A549 (cell line): ENCODE data around the gene TTLL9. TPM values are rescaled to one million over a fixed set of nuclear protein-coding genes. Genes with fewer than 3 reads are reported as not detected.

Experiments used
- ATAC-seq, 2 experiments: fragments of 200-7000 bp in 1 of 2; fragments of >200 bp in 1 of 2; cut with Nextera tagmentation in 1 of 2; cut with Tn5 transposase in 1 of 2; 3 replicates each; pipeline versions ENCODE4 v1.8.0 to v1.9.1; 2018 to 2020; ENCODE audit warnings: mild to moderate bottlenecking in 1 of 2, moderate library complexity in 1 of 2
- CTCF ChIA-PET: fragments of 300-600 bp; sonication (Branson Sonifier 250); formaldehyde crosslinking; extraction: SDS; loops from one replicate; lab custom pipeline; 2021; ENCODE audit warnings: antibody characterized with exemption, inconsistent platforms; lab: Yijun Ruan, JAX
- POLR2A ChIA-PET: fragments of 350-600 bp; formaldehyde crosslinking; extraction: SDS; loops from one replicate; lab custom pipeline; 2021; ENCODE audit warnings: antibody characterized with exemption, inconsistent platforms; lab: Yijun Ruan, JAX
- DNase-seq, 2 experiments: peaks; one replicate each; pipeline versions ENCODE4 v3.0.0 to v3.0.0-alpha.2; 2011 to 2016; ENCODE audit warnings: low read depth in 1 of 2, low spot score in 1 of 2
- FAIRE-seq: peaks from 2 replicates; lab custom pipeline; 2011; peaks lifted over from hg19 to GRCh38; lab: Jason Lieb, UNC
- H3K27ac ChIP-seq, 2 experiments: fragments of >200 bp; sonication (Bioruptor Twin); formaldehyde crosslinking; 3 replicates each; pipeline ENCODE4 v1.5.1; 2016 to 2017
- H3K4me1 ChIP-seq: fragments of >200 bp; sonication (Bioruptor Twin); formaldehyde crosslinking; 3 replicates; pipeline ENCODE4 v1.6.1; 2016
- H3K4me2 ChIP-seq: fragments of >200 bp; sonication (Bioruptor Twin); formaldehyde crosslinking; 3 replicates; pipeline ENCODE4 v1.6.1; 2016
- H3K4me3 ChIP-seq: fragments of >200 bp; sonication (Bioruptor Twin); formaldehyde crosslinking; 3 replicates; pipeline ENCODE4 v1.5.1; 2016
- H3K9me3 ChIP-seq: fragments of >200 bp; sonication (Bioruptor Twin); formaldehyde crosslinking; 3 replicates; pipeline ENCODE4 v1.6.1; 2016
- CBX8 ChIP-seq: fragments of 200-600 bp; sonication (generic); IDR thresholded peaks from 2 replicates; pipeline ENCODE4 v1.6.1; 2016
- CEBPB ChIP-seq, 2 experiments: fragments of >200 bp in 1 of 2; sonication (Bioruptor Twin) in 1 of 2; formaldehyde crosslinking in 1 of 2; IDR thresholded peaks; 2 replicates each; pipeline ENCODE4 v1.6.1; 2012 to 2016
- CHD4 ChIP-seq: fragments of 200-600 bp; sonication (generic); IDR thresholded peaks from 2 replicates; pipeline ENCODE4 v1.6.1; 2016; ENCODE audit warnings: antibody characterized with exemption, mild to moderate bottlenecking, borderline replicate concordance
- EHF ChIP-seq: fragments of 250-450 bp; sonication (Bioruptor Pico); IDR thresholded peaks from 2 replicates; pipeline ENCODE4 v1.5.0; 2020; ENCODE audit warnings: mild to moderate bottlenecking
- ESRRA ChIP-seq: fragments of 150-350 bp; IDR thresholded peaks from 2 replicates; pipeline ENCODE4 v1.6.1; 2014; ENCODE audit warnings: mild to moderate bottlenecking, low read length, borderline replicate concordance
- FOSB ChIP-seq: fragments of 250-450 bp; sonication (Bioruptor Pico); IDR thresholded peaks from 2 replicates; pipeline ENCODE4 v1.5.0; 2020; ENCODE audit warnings: mild to moderate bottlenecking, moderate library complexity
- FOSL2 ChIP-seq, 2 experiments: fragments of 450-650 bp in 1 of 2; fragments of >200 bp in 1 of 2; sonication (Bioruptor Twin) in 1 of 2; formaldehyde crosslinking; IDR thresholded peaks; 2 replicates each; pipeline versions ENCODE4 v1.5.0 to v1.6.1; 2016 to 2020; ENCODE audit warnings: mild to moderate bottlenecking in 1 of 2, moderate library complexity in 1 of 2
- GATA3 ChIP-seq: IDR thresholded peaks from 2 replicates; pipeline ENCODE4 v1.6.1; 2012; ENCODE audit warnings: borderline replicate concordance
- HEYL ChIP-seq: fragments of 250-450 bp; sonication (Bioruptor Pico); IDR thresholded peaks from 2 replicates; pipeline ENCODE4 v1.8.0; 2021; ENCODE audit warnings: mild to moderate bottlenecking, moderate library complexity
- HOXA7 ChIP-seq: fragments of 250-450 bp; sonication (Bioruptor Pico); IDR thresholded peaks from 2 replicates; pipeline ENCODE4 v1.5.0; 2020; ENCODE audit warnings: mild to moderate bottlenecking, moderate library complexity
- HOXB13 ChIP-seq: fragments of 250-450 bp; sonication (Bioruptor Pico); IDR thresholded peaks from 2 replicates; pipeline ENCODE4 v1.5.0; 2020; ENCODE audit warnings: low read depth, mild to moderate bottlenecking, moderate library complexity
- HOXB5 ChIP-seq: fragments of 250-450 bp; sonication (Bioruptor Pico); IDR thresholded peaks from 2 replicates; pipeline ENCODE4 v1.5.0; 2020; ENCODE audit warnings: mild to moderate bottlenecking, moderate library complexity
- JUN ChIP-seq, 2 experiments: fragments of >200 bp; sonication (Bioruptor Twin); formaldehyde crosslinking; IDR thresholded peaks; 2 replicates in 1 of 2; 3 replicates in 1 of 2; pipeline ENCODE4 v1.6.1; 2016 to 2017
- KDM1A ChIP-seq: fragments of 200-600 bp; sonication (generic); IDR thresholded peaks from 2 replicates; pipeline ENCODE4 v1.6.1; 2016; ENCODE audit warnings: low read depth, mild to moderate bottlenecking
- KDM5A ChIP-seq: fragments of 200-600 bp; sonication (generic); IDR thresholded peaks from 2 replicates; pipeline ENCODE4 v1.6.1; 2016; ENCODE audit warnings: antibody characterized with exemption, mild to moderate bottlenecking
- MAFK ChIP-seq: fragments of 450-650 bp; IDR thresholded peaks from 2 replicates; pipeline ENCODE4 v1.6.1; 2014; ENCODE audit not compliant: partially characterized antibody
- MAZ ChIP-seq: fragments of 150-350 bp; IDR thresholded peaks from 2 replicates; pipeline ENCODE4 v1.6.1; 2014; ENCODE audit warnings: antibody characterized with exemption, low read depth, low read length, borderline replicate concordance
- NR3C1 ChIP-seq: fragments of >200 bp; sonication (Bioruptor Twin); formaldehyde crosslinking; IDR thresholded peaks from 3 replicates; pipeline ENCODE4 v1.6.1; 2017
- POLR2A ChIP-seq: IDR thresholded peaks from 2 replicates; pipeline ENCODE4 v1.6.1; 2012; ENCODE audit warnings: mild to moderate bottlenecking, low read length
- POLR2AphosphoS2 ChIP-seq: conservative IDR thresholded peaks from 2 replicates; pipeline ENCODE4 v1.6.1; 2012; ENCODE audit warnings: low read length, improper control_type of control experiment, inconsistent platforms
- RAD21 ChIP-seq, 2 experiments: fragments of >200 bp in 1 of 2; sonication (Bioruptor Twin) in 1 of 2; formaldehyde crosslinking in 1 of 2; IDR thresholded peaks in 1 of 2; conservative IDR thresholded peaks in 1 of 2; 2 replicates in 1 of 2; 3 replicates in 1 of 2; pipeline ENCODE4 v1.6.1; 2012 to 2018; ENCODE audit warnings: inconsistent platforms in 1 of 2
- RARB ChIP-seq: fragments of 250-450 bp; sonication (Bioruptor Pico); IDR thresholded peaks from 2 replicates; pipeline ENCODE4 v1.8.0; 2021; ENCODE audit warnings: mild to moderate bottlenecking, moderate library complexity
- SMC3 ChIP-seq: fragments of >200 bp; sonication (Bioruptor Twin); formaldehyde crosslinking; IDR thresholded peaks from 3 replicates; pipeline ENCODE4 v1.6.1; 2018; ENCODE audit warnings: inconsistent platforms
- ZFP36 ChIP-seq: fragments of 450-650 bp; IDR thresholded peaks from 2 replicates; pipeline ENCODE4 v1.6.1; 2014; ENCODE audit warnings: borderline replicate concordance; ENCODE audit not compliant: partially characterized antibody
- WGBS: methylation state at CpG from one replicate; pipeline ENCODE4 v1.1.6; 2017; ENCODE audit errors: missing lambda C conversion rate; 5-methylcytosine and 5-hydroxymethylcytosine counted together
- polyA plus RNA-seq, 4 experiments: library from polyadenylated mRNA; depleted of rRNA in 3 of 4; stranded (reverse); fragments of >200 nt; fragmentation: RNase III in 1 of 4; extraction: RNeasy Plus Mini Kit Qiagen cat#74134 plus additional on column Dnase treatment in 1 of 4; gene quantifications; 2 replicates in 3 of 4; 3 replicates in 1 of 4; pipeline ENCODE4 v1.2.3, GENCODE V29; 2011 to 2017
- TF ChIP-seq, protein P1 (sequence below): IDR thresholded peaks from 2 replicates; pipeline ENCODE4 v1.6.1; 2012; ENCODE audit warnings: low read depth, borderline replicate concordance
- TF ChIP-seq, protein P2 (sequence below): fragments of 450-650 bp; IDR thresholded peaks from 2 replicates; pipeline ENCODE4 v1.6.1; 2014; ENCODE audit warnings: antibody characterized with exemption
- TF ChIP-seq, protein P3 (sequence below): fragments of >200 bp; sonication (Bioruptor Twin); formaldehyde crosslinking; IDR thresholded peaks from 3 replicates; pipeline ENCODE4 v1.6.1; 2016

TTLL9 gene
- polyA plus RNA-seq, 2 of the 4 experiments (the other 2 are of a cell fraction): 0.06 to 0.15 TPM

DNA sequence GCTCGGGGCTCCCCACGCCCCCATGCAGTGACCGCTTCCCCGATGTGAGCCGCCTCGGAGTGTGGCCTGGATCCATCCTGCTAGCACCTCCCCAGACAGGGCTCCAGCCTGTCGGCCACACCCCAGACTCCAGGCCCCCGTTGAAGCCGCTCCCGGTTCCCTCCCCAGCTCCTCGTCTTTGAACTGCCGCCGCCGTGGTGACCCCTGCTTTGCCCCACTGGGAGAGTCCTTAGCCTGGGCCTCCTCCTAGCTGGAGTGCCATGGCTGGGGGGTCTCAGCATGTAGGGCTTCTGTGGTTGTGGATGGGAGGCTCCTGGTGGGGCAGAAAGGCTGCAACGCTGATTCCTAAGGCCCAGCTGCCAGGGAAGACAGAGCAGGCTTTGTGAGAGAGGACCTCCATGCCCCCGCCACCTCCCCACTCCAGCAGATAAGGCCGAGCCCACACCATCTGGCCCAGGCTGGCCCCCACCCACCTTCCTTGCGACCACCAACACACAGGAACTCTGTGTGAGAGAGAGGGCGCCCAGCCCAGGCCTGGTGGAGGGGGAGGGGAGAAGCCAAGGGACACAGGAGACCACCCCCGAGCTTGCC, 36.4 kb upstream of the TTLL9 start:
- CTCF ChIA-PET: interaction anchor here (0.6 to 14.7 kb wide), 16 partner anchors 8 to 257 kb away, joined by 3 to 145 read pairs (median 4); partner anchors contain the start of gene FOXS1
- no peak overlapping the region for H3K4me3 ChIP-seq
- peak overlapping the region; percentile 84 to 86; a peak in 5 of 6 replicates for H3K27ac ChIP-seq
- POLR2A ChIA-PET: no interaction called here
- 86% methylated on average over 14 of the region's 20 CpGs for WGBS
- H3K9me3 ChIP-seq: no peaks in the 10 kb centered on the region
- no peak for FAIRE-seq
- H3K4me2 ChIP-seq: no peak overlapping the region
- ATAC-seq: no peak
- TF ChIP-seq ESRRA: no peak
- no peak for TF ChIP-seq FOSL2 (IDR thresholded peaks at IDR 0.05)
- no peak for TF ChIP-seq FOSL2 (CRISPR knock-in tag; IDR thresholded peaks at IDR 0.05)
- no peak for TF ChIP-seq HOXB13 (CRISPR knock-in tag)
- no peak for TF ChIP-seq RARB (CRISPR knock-in tag)
- TF ChIP-seq EHF (CRISPR knock-in tag): no peak
- no peak for TF ChIP-seq RAD21 (conservative IDR thresholded peaks at IDR 0.05 in 1 of 2, IDR thresholded peaks at IDR 0.05 in 1 of 2)
- TF ChIP-seq, protein P1, sequence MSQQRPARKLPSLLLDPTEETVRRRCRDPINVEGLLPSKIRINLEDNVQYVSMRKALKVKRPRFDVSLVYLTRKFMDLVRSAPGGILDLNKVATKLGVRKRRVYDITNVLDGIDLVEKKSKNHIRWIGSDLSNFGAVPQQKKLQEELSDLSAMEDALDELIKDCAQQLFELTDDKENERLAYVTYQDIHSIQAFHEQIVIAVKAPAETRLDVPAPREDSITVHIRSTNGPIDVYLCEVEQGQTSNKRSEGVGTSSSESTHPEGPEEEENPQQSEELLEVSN: no peak
- TF ChIP-seq JUN (IDR thresholded peaks at IDR 0.05): no peak
- no peak for TF ChIP-seq POLR2AphosphoS2
- TF ChIP-seq CBX8: no peak
- TF ChIP-seq SMC3: no peak
- no peak for TF ChIP-seq NR3C1
- TF ChIP-seq, protein P2, sequence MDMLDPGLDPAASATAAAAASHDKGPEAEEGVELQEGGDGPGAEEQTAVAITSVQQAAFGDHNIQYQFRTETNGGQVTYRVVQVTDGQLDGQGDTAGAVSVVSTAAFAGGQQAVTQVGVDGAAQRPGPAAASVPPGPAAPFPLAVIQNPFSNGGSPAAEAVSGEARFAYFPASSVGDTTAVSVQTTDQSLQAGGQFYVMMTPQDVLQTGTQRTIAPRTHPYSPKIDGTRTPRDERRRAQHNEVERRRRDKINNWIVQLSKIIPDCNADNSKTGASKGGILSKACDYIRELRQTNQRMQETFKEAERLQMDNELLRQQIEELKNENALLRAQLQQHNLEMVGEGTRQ: no peak
- TF ChIP-seq GATA3: no peak
- no peak for TF ChIP-seq CEBPB (IDR thresholded peaks at IDR 0.05)
- DNase-seq: no peak
- peaks cover 48% of the 10 kb centered on the region for H3K4me1 ChIP-seq

DNA sequence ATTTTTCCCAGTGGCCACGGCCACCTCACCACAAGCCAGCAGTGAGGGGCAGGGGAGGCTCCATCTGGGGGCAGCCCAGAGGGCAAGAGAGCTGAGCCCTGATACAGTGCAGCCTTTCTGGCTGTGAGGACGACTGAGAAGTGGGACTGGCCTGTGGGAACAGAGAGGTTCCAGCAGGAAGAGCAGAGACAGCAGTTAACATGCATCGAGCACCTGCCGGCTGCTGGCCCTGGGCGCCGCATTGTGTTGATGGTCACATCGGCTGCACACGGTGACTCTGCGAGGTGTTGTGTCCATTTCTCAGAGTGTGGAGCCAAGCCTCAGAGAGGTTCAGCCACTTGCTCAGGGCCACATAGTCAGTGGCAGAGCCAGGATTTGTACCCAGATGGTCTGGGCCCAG, 34.9 kb upstream of the TTLL9 start:
- ATAC-seq: peak; percentile 12 to 18; a peak in 4 of 6 replicates
- peak overlapping the region; percentile 84 to 86 for H3K27ac ChIP-seq

More for the DNA sequence above, 34.9 kb upstream of the TTLL9 start:
- WGBS: 78% methylated on average over 9 of the region's 9 CpGs
- ChIA-PET POLR2A (no interaction called here), CTCF (interaction anchor here (1.2 to 14.7 kb wide), 6 partner anchors 10 to 195 kb away, joined by 5 to 145 read pairs (median 74); partner anchors contain the start of gene FOXS1)
- Histone ChIP-seq H3K4me2 (peak overlapping the region; percentile 66), H3K4me1 (peaks cover 62% of the 10 kb centered on the region), H3K4me3 (no peak overlapping the region), H3K9me3 (no peaks in the 10 kb centered on the region)
- TF ChIP-seq KDM5A: no peak
- no peak for TF ChIP-seq HOXA7 (CRISPR knock-in tag)
- TF ChIP-seq, protein P3, sequence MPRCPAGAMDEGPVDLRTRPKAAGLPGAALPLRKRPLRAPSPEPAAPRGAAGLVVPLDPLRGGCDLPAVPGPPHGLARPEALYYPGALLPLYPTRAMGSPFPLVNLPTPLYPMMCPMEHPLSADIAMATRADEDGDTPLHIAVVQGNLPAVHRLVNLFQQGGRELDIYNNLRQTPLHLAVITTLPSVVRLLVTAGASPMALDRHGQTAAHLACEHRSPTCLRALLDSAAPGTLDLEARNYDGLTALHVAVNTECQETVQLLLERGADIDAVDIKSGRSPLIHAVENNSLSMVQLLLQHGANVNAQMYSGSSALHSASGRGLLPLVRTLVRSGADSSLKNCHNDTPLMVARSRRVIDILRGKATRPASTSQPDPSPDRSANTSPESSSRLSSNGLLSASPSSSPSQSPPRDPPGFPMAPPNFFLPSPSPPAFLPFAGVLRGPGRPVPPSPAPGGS: no peak
- no peak for TF ChIP-seq ZFP36
- no peak for TF ChIP-seq MAFK
- TF ChIP-seq SMC3: no peak
- no peak for TF ChIP-seq GATA3
- TF ChIP-seq MAZ: no peak
- no peak for TF ChIP-seq POLR2A
- TF ChIP-seq HOXB5 (CRISPR knock-in tag): no peak
- TF ChIP-seq KDM1A: no peak
- no peak for TF ChIP-seq EHF (CRISPR knock-in tag)
- TF ChIP-seq FOSB (CRISPR knock-in tag): no peak
- no peak for TF ChIP-seq HEYL (CRISPR knock-in tag)
- no peak for TF ChIP-seq CHD4
- DNase-seq (no peak), FAIRE-seq (no peak)
